NCI-H1092 treated with DMSO at 0.1 percent for 48 hours (cell line): ENCODE data around the gene R3HDM4.
"Not testable (repeated sequence)": the region's sequence is repeated elsewhere in the genome, so short reads cannot be mapped to it uniquely, and the experiment has no call there.

Source experiments
- DNase-seq: peaks from one replicate; lab custom pipeline; 2025; lab: John Stamatoyannopoulos, UW

The R3HDM4 gene

GRCh38 chr19:891421-892200 is 21.4 kb downstream of the R3HDM4 start:
- not testable (repeated sequence) for DNase-seq

- no peak for DNase-seq
Measured at GRCh38 chr19:890831-891230, 22.2 kb downstream of the R3HDM4 start.

GRCh38 chr19:889662-890295 is 23.2 kb downstream of the R3HDM4 start:
- no peak for DNase-seq

GRCh38 chr19:888581-889385 is 24.2 kb downstream of the R3HDM4 start:
- DNase-seq: no peak

- no peak for DNase-seq
Measured at GRCh38 chr19:887599-887998, 25.4 kb downstream of the R3HDM4 start.

- no peak for DNase-seq
Measured at GRCh38 chr19:887072-887471, 25.9 kb downstream of the R3HDM4 start.

- no peak for DNase-seq
Measured at GRCh38 chr19:885536-886224, 27.3 kb downstream of the R3HDM4 start.

GRCh38 chr19:884420-885211 is 28.4 kb downstream of the R3HDM4 start:
- DNase-seq: no peak

- DNase-seq: no peak
Measured at GRCh38 chr19:883661-884211, 29.3 kb downstream of the R3HDM4 start.

- no peak for DNase-seq
Measured at GRCh38 chr19:882871-883497, 30.0 kb downstream of the R3HDM4 start.

- no peak for DNase-seq
Measured at GRCh38 chr19:881385-882071, 31.5 kb downstream of the R3HDM4 start.

GRCh38 chr19:879711-880438 is 33.1 kb downstream of the R3HDM4 start:
- no peak for DNase-seq

- not testable (repeated sequence) for DNase-seq
Measured at GRCh38 chr19:878751-879561, 34.1 kb downstream of the R3HDM4 start.

GRCh38 chr19:877992-878660 is 34.9 kb downstream of the R3HDM4 start:
- not testable (repeated sequence) for DNase-seq

- no peak for DNase-seq
Measured at GRCh38 chr19:876780-877314, 36.2 kb downstream of the R3HDM4 start.

- DNase-seq: no peak
Measured at GRCh38 chr19:876089-876488, 36.9 kb downstream of the R3HDM4 start.

GRCh38 chr19:875265-875879 is 37.6 kb downstream of the R3HDM4 start:
- no peak for DNase-seq
